K562 (cell line): Measurements from ENCODE around the gene INPP1. TPM values are rescaled to one million over a fixed set of nuclear protein-coding genes. Genes with fewer than 3 reads are reported as not detected.
A peak's percentile ranks its signal among the peaks of the same experiment; 100 is the strongest.

Experiments
- CBX8 ChIP-seq: fragments of 200-600 bp; sonication (generic); IDR thresholded peaks from 2 replicates; pipeline ENCODE4 v1.6.1; 2012; ENCODE audit warnings: borderline replicate concordance, mixed run types, low read depth, mild to moderate bottlenecking, moderate library complexity, mixed read lengths, low read length, control low read depth, inconsistent platforms; ENCODE audit not compliant: poor library complexity, severe bottlenecking; ENCODE audit errors: extremely low read depth
- ETS2 ChIP-seq: IDR thresholded peaks from 2 replicates; pipeline ENCODE4 v1.6.1; 2016; ENCODE audit warnings: borderline replicate concordance, missing genetic modification characterization, mild to moderate bottlenecking, moderate library complexity, missing compliant biosample characterization; ENCODE audit not compliant: poor library complexity, severe bottlenecking
- HNRNPLL ChIP-seq: fragments of 200-400 bp; formaldehyde crosslinking; IDR thresholded peaks from 2 replicates; pipeline ENCODE4 v1.6.1; 2017; ENCODE audit warnings: low read length, low read depth, mild to moderate bottlenecking; ENCODE audit not compliant: poor library complexity, severe bottlenecking
- JUN ChIP-seq, 2 experiments: sonication (generic) in 1 of 2; formaldehyde crosslinking in 1 of 2; IDR thresholded peaks; 2 replicates each; pipeline versions ENCODE4 v1.6.1 to v1.8.0; 2012 to 2022; ENCODE audit warnings: borderline replicate concordance in 2 of 2, mild to moderate bottlenecking in 2 of 2, improper control_type of control experiment in 1 of 2, low read depth in 1 of 2, low read length in 1 of 2, missing genetic modification reagents in 1 of 2
- MTF1 ChIP-seq: fragments of 250-450 bp; sonication (Bioruptor Pico); IDR thresholded peaks from 2 replicates; pipeline ENCODE4 v1.9.0; 2021; ENCODE audit warnings: moderate library complexity, mild to moderate bottlenecking, inconsistent platforms, borderline replicate concordance
- MYC ChIP-seq, 2 experiments: fragments of 250-450 bp in 1 of 2; sonication (Bioruptor Pico) in 1 of 2; IDR thresholded peaks; 2 replicates each; pipeline versions ENCODE4 v1.5.1 to v1.6.1; 2012 to 2021; ENCODE audit warnings: low read depth in 2 of 2, borderline replicate concordance in 1 of 2, improper control_type of control experiment in 1 of 2, low read length in 1 of 2, mild to moderate bottlenecking in 1 of 2, moderate library complexity in 1 of 2
- NFRKB ChIP-seq: fragments of 450-650 bp; IDR thresholded peaks from 2 replicates; pipeline ENCODE4 v1.6.1; 2016; ENCODE audit warnings: low read depth
- PHB ChIP-seq: fragments of 250-450 bp; sonication (Bioruptor Pico); IDR thresholded peaks from 2 replicates; pipeline ENCODE4 v1.5.0; 2021
- POU5F1 ChIP-seq: fragments of 150-350 bp; IDR thresholded peaks from 2 replicates; pipeline ENCODE4 v1.6.1; 2014; ENCODE audit warnings: borderline replicate concordance, low read length, low read depth, mild to moderate bottlenecking; ENCODE audit not compliant: partially characterized antibody
- RAD51 ChIP-seq: fragments of 450-650 bp; IDR thresholded peaks from 2 replicates; pipeline ENCODE4 v1.7.1; 2016; ENCODE audit warnings: low read depth, mild to moderate bottlenecking, borderline replicate concordance
- TAF7 ChIP-seq: fragments of 450-650 bp; IDR thresholded peaks from 2 replicates; pipeline ENCODE4 v1.6.1; 2016; ENCODE audit warnings: missing genetic modification characterization, missing compliant biosample characterization
- ZKSCAN3 ChIP-seq: fragments of 250-450 bp; sonication (Bioruptor Pico); IDR thresholded peaks from 2 replicates; pipeline ENCODE4 v1.4.0; 2020
- ZNF224 ChIP-seq: sonication (generic); formaldehyde crosslinking; IDR thresholded peaks from 2 replicates; pipeline ENCODE4 v1.8.0; 2022; ENCODE audit warnings: mild to moderate bottlenecking, missing genetic modification reagents
- ZNF24 ChIP-seq: fragments of 450-650 bp; IDR thresholded peaks from 2 replicates; pipeline ENCODE4 v1.6.1; 2016
- ZNF444 ChIP-seq: fragments of 250-450 bp; sonication (Bioruptor Pico); IDR thresholded peaks from 2 replicates; pipeline ENCODE4 v1.4.0; 2020; ENCODE audit warnings: mild to moderate bottlenecking, moderate library complexity
- ZNF830 ChIP-seq: fragments of 250-450 bp; sonication (Bioruptor Pico); IDR thresholded peaks from 2 replicates; pipeline ENCODE4 v1.5.0; 2021; ENCODE audit warnings: mild to moderate bottlenecking
- polyA plus RNA-seq, 8 experiments: library from polyadenylated mRNA; depleted of rRNA in 4 of 8; stranded (reverse) in 5 of 8; unstranded in 3 of 8; fragments of >200 nt; fragmentation: Nextera tagmentation in 2 of 8; fragmentation: Illumina TruSeq in 1 of 8; extraction: Ambion mirVana in 2 of 8; extraction: Trizol in 1 of 8; gene quantifications; 2 replicates each; pipeline versions ENCODE4 v1.2.1 to v1.2.3, GENCODE V29; 2011 to 2014; ENCODE audit warnings: inconsistent platforms in 1 of 8, missing spikeins in 1 of 8
- total RNA-seq, 7 experiments: library from RNA; depleted of rRNA in 6 of 7; stranded (reverse); fragments of >200 nt in 6 of 7; fragmentation: Illumina TruSeq in 2 of 7; extraction: Trizol in 2 of 7; gene quantifications; 2 replicates each; pipeline versions ENCODE4 v1.2.1 to v1.2.3, GENCODE V29; 2011 to 2021; ENCODE audit warnings: low replicate concordance in 1 of 7
- TF ChIP-seq, protein P1 (sequence below): fragments of 450-650 bp; formaldehyde crosslinking; IDR thresholded peaks from 2 replicates; pipeline ENCODE4 v1.4.0; 2022; ENCODE audit warnings: mild to moderate bottlenecking, moderate library complexity

INPP1 gene
- total and polyA plus RNA-seq, 9 of the 15 experiments (the other 6 are each of a cell fraction or from before 2014, with no cell fraction given) = 3.7 to 11.8 (median 6.5) TPM

DNA sequence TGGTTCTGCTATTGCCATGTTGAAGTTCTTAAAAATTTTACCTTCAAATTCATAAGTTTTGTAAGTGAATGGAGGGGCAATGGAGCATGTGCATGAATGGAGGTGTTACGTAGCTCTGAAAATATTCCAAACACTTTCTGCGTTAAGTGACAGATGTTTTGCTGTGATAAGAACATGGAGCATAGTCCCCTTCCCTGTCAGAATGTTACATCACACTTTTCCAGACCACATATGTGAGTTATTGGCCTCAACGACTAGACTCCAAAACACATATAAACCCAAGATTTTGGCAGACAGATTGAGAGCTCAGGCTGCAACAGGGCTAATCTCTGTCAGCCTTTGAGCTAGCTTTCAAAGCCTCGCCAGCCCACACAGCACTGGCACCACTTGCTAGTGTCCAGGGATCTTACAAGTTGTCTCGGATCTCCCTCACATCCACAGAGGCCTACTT is 37.6 kb downstream of the INPP1 start (continued):
- no peak for TF ChIP-seq ETS2
- no peak for TF ChIP-seq RAD51
- TF ChIP-seq ZNF444 (CRISPR knock-in tag) = no peak
- peak; percentile 57 for TF ChIP-seq MYC (IDR thresholded peaks at IDR 0.05; ENCODE audit: low read depth, low read length)
- no peak for TF ChIP-seq MYC (CRISPR knock-in tag; IDR thresholded peaks at IDR 0.05; ENCODE audit: borderline replicate concordance, low read depth)
- TF ChIP-seq, protein P1, sequence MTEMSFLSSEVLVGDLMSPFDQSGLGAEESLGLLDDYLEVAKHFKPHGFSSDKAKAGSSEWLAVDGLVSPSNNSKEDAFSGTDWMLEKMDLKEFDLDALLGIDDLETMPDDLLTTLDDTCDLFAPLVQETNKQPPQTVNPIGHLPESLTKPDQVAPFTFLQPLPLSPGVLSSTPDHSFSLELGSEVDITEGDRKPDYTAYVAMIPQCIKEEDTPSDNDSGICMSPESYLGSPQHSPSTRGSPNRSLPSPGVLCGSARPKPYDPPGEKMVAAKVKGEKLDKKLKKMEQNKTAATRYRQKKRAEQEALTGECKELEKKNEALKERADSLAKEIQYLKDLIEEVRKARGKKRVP (CRISPR knock-in tag) = peak; percentile 78; the same call in 1 of the 2 replicates
- TF ChIP-seq ZNF224 (CRISPR knock-in tag) = no peak
- no peak for TF ChIP-seq POU5F1
- TF ChIP-seq TAF7 (tag) = no peak
- no peak for TF ChIP-seq MTF1 (CRISPR knock-in tag)
- no peak for TF ChIP-seq ZNF830
- no peak for TF ChIP-seq ZKSCAN3 (CRISPR knock-in tag)
- no peak for TF ChIP-seq PHB (CRISPR knock-in tag)
- TF ChIP-seq HNRNPLL = no peak
- TF ChIP-seq JUN (IDR thresholded peaks at IDR 0.05; ENCODE audit: borderline replicate concordance, low read depth, low read length) = peak; percentile 89
- TF ChIP-seq JUN (CRISPR knock-in tag; IDR thresholded peaks at IDR 0.05; ENCODE audit: borderline replicate concordance) = no peak
- TF ChIP-seq ZNF24 = no peak
- no peak for TF ChIP-seq NFRKB
- TF ChIP-seq CBX8 = no peak
